PC-9 (cell line): ENCODE results near the gene DIRAS1.

Experiments
- CTCF ChIP-seq: fragments of 200-600 bp; sonication (generic); conservative IDR thresholded peaks from 2 replicates; pipeline ENCODE4 v1.6.1; 2017; ENCODE audit warnings: mixed run types, antibody characterized with exemption, mild to moderate bottlenecking, moderate library complexity
- EZH2 ChIP-seq: fragments of 200-600 bp; sonication (generic); IDR thresholded peaks from 2 replicates; pipeline ENCODE4 v1.8.0; 2017; ENCODE audit warnings: antibody characterized with exemption, low read depth

- TF ChIP-seq CTCF, result no peak
- no peak for TF ChIP-seq EZH2
Observed at GRCh38 chr19:2735374-2735773, 14.2 kb upstream of the DIRAS1 start.
